ENCODE data around the gene ODAD3.
A peak's percentile ranks its signal among the peaks of the same experiment; 100 is the strongest.

ODAD3 gene

DNA sequence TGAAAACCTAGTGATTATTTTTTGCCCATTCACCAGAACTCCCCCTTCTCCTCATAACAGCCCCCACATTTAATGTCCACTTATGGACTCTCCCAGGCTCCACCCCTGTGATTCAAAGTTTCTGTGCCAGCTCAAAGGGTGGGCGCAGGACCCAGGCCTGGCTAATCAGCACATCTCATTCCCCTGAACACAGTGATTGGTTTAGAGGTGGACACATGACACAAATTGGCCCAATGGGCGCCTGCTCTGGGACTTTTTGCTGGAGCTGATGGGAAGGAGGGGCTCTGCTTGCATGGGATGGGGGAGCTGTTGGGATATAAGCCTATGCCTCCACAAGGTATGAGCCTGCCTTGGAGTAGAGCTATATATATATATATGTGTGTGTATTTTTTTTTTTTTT is 44.6 kb downstream of the ODAD3 start:
- no peak for DNase-seq (ENCODE audit: low spot score)
- in situ Hi-C loops (cut with MboI; ENCODE audit: low pct_unique_long_range_greater_than_20kb, low sequenced_read_pairs, unreplicated experiment), result no loop called here
- TF ChIP-seq, protein P1, sequence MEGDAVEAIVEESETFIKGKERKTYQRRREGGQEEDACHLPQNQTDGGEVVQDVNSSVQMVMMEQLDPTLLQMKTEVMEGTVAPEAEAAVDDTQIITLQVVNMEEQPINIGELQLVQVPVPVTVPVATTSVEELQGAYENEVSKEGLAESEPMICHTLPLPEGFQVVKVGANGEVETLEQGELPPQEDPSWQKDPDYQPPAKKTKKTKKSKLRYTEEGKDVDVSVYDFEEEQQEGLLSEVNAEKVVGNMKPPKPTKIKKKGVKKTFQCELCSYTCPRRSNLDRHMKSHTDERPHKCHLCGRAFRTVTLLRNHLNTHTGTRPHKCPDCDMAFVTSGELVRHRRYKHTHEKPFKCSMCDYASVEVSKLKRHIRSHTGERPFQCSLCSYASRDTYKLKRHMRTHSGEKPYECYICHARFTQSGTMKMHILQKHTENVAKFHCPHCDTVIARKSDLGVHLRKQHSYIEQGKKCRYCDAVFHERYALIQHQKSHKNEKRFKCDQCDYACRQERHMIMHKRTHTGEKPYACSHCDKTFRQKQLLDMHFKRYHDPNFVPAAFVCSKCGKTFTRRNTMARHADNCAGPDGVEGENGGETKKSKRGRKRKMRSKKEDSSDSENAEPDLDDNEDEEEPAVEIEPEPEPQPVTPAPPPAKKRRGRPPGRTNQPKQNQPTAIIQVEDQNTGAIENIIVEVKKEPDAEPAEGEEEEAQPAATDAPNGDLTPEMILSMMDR (IDR thresholded peaks at IDR 0.05; ENCODE audit: extremely low read depth, insufficient read depth, missing control alignments), result no peak

DNA sequence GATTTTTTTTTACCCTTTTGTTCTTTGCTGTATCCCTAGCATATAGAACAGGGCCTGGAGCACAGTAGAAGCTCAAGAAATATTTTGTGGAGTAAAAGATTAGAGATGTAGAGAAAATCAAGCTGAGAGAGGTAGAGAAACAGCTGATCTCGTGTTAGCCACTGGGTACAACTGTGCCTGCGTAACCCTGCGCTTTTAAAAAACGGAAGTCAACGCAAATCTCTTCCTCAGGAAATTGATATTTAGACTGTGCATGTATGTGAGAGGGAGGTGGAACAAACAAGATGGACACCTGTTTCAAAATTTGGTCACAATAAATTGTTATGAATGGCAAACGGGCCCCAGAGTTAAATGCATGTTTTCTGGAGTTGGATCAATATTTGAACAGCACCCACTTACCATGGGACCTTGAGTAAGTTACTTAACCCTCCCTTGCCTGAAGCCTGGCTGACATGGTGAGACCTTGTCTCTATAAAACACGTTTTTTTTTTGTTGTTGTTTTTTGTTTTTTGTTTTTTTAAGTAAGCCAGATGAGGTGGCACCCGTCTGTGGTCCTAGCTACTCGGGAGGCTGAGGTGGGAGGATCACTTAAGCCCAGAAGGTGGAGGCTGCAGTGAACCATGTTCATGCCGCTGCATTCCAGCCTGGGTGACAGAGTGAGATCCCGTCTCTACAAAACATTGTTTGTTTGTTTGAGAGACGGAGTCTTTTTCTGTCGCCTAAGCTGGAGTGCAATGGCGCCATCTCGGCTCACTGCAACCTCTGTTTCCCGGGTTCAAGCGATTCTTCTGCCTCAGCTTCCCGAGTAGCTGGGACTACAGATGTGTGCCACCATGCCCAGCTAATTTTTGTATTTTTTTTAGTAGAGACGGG is 47.5 kb downstream of the ODAD3 start:
- DNase-seq (ENCODE audit: low spot score), result no peak
- TF ChIP-seq, protein P1 (IDR thresholded peaks at IDR 0.05; ENCODE audit: extremely low read depth, insufficient read depth, missing control alignments), result no peak
- in situ Hi-C loops (cut with MboI; ENCODE audit: low pct_unique_long_range_greater_than_20kb, low sequenced_read_pairs, unreplicated experiment), result no loop called here

DNA sequence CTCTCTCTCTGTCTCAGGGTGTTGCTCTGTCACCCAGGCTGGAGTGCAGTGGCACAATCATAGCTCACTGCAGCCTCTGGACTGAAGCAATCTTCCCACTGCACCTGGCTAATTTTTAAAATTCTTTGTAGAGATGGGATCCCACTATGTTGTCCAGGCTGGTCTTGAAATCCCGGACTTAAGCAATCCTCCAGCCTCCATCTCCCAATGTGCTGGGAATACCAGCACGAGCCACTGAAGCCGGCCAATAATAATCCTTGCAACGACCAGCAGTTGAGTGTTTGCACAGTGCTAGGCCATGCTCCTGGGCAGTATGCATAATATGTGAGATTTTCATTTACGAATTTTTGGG is 50.2 kb downstream of the ODAD3 start:
- TF ChIP-seq, protein P1 (IDR thresholded peaks at IDR 0.05; ENCODE audit: extremely low read depth, insufficient read depth, missing control alignments), result no peak
- in situ Hi-C loops (cut with MboI; ENCODE audit: low pct_unique_long_range_greater_than_20kb, low sequenced_read_pairs, unreplicated experiment), result no loop called here
- no peak for DNase-seq (ENCODE audit: low spot score)

DNA sequence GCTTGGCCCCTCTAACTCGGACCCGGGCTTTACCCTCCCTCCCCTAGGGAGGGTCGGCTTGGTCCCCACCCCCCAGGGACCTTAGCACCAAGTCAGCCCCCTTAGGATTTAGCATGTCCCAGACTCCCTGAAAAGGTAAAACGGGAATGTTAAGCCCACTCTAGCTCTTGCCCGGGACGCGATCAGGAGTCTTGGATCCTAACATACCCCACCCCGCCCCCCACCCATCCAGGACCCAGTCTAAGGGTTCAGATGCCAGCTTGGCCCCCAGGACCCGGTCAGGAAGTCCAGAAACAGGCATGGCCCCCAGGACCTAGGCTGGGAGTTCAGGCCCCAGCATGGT is 51.2 kb downstream of the ODAD3 start:
- TF ChIP-seq, protein P1 (IDR thresholded peaks at IDR 0.05; ENCODE audit: extremely low read depth, insufficient read depth, missing control alignments), result no peak
- no peak for DNase-seq (ENCODE audit: low spot score)
- in situ Hi-C loops (cut with MboI; ENCODE audit: low pct_unique_long_range_greater_than_20kb, low sequenced_read_pairs, unreplicated experiment), result no loop called here

DNA sequence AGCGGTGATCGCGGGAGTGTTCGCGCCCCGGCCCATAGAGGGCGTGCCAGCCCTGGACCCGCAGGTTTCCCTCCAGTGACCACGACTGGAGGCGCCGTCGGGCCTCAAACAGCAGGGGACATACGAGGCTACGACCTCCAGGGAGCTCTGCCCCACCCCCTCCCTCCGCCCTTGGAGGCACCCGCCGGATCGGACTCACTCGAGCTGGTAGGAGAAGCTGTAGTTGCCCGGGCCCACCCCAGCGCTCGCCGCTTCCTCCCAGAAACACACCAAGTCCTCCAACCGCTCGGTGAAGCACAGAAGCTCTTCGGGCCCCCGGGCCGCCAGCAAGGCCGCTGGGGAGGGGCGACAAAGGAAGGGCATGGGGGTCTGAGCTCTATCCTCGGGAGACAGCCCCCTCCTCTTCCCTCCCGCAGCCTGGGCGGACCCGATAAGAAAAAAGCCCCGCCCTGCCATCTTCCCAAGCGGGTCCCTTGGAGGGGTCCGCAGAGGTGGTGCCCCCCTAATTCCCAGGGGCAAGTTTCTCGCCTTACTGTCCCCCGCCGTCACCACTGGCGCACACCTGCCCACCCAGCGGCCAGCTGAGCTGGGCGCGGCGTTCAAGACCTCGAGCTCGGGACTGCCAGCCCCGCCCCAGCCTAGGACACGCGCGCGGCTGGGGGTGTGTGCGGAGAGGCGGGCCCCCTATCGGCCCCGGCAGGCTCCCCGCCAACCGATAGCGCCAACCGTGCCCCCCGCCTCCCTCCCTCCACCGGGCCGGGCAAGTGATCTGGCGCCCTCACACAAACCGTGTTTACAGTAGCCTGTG is 51.8 kb downstream of the ODAD3 start:
- TF ChIP-seq, protein P1 (IDR thresholded peaks at IDR 0.05; ENCODE audit: extremely low read depth, insufficient read depth, missing control alignments), result peak; percentile 83
- peak; percentile 68 for DNase-seq (ENCODE audit: low spot score)
- in situ Hi-C loops (cut with MboI; ENCODE audit: low pct_unique_long_range_greater_than_20kb, low sequenced_read_pairs, unreplicated experiment), result no loop called here

DNA sequence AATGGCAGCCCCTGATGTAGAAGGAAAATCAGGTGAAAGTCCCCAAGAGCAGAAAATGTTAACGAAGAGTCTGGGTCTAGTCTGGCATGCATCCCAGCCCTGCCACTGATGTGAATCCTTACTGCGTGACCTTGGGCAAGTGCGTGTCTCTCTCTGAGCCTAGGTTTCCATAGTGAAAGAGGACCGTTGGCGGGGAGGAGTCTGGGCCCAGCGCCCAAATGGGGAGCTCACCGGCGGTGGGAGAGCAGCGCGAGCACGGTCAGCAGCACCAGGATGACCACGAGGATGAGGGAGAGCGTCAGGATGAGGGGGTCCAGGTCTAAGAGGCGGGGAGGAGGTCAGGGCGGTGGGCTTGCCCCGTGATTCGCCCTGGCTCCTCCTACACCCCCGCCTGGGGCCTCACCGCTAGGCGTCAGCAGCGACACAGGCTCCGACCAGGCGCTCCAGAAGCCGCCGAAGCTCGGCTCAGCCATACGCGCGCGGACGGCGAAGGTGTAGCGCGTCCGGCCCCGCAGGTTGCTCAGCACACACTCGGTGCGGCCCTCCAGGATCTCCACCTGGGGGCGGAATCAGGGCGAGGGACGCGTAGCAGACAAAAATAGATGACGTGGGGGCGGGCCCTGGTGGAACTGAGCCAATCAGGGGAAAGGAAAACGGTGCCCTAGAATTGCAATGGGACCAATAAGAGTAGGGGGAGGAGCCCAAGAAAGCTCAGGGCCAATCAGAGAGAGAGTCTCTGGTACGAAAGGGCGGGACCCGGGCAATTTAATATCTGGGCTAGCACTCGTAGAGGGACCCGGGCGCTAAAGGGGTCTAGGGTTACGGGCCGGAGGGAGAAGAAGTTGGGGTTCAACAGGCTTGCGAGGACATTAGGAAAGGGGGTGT is 54.0 kb downstream of the ODAD3 start:
- in situ Hi-C loops (cut with MboI; ENCODE audit: low pct_unique_long_range_greater_than_20kb, low sequenced_read_pairs, unreplicated experiment), result no loop called here
- TF ChIP-seq, protein P1 (IDR thresholded peaks at IDR 0.05; ENCODE audit: extremely low read depth, insufficient read depth, missing control alignments), result peak; percentile 79
- DNase-seq (ENCODE audit: low spot score), result peak; percentile 99
